SIG-M5 treated with dmso at 0.1 percent for 504 hours (cell line): ENCODE data around the gene MAML2.

Experiments used
- DNase-seq: peaks from one replicate; lab custom pipeline; 2025; ENCODE audit not compliant: unreplicated experiment; lab: John Stamatoyannopoulos, UW

Gene MAML2

DNA sequence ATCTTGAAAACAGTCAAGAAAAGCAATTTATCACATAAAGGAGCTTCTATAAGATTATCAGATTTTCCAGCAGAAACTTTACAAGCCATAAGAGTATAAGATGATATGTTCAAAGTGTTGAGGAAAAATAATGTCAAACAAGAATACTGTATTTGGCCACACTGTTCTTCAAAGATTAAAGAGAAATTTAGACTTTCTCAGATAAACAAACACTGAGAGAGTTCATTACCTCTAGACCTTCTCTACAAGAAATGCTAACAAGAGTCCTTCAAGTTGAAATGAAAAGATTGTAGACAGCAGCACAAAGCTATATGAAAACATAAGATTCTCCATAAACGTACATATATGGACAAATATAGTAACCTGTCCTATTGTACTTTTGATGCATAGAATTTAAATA lies 411.1 kb downstream of the MAML2 start:
- DNase-seq, result no peak

DNA sequence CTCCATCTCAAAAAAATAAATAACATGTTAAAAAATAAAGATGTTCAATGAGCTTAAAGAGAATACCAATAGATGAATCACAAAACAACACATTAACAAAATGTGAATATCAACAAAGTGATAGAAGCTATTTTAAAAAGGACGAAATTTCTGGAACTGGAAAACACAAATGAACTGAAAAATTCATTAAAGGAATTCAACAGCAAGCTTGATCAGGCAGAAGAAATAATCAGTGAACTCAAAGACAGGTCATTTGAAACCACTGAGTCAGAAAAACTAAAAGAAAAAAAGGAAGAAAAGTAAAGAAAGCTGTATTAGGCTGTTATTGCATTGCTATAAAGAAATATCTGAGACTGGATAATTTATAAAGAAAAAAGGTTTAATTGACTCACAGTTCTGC lies 412.0 kb downstream of the MAML2 start:
- DNase-seq, result no peak

DNA sequence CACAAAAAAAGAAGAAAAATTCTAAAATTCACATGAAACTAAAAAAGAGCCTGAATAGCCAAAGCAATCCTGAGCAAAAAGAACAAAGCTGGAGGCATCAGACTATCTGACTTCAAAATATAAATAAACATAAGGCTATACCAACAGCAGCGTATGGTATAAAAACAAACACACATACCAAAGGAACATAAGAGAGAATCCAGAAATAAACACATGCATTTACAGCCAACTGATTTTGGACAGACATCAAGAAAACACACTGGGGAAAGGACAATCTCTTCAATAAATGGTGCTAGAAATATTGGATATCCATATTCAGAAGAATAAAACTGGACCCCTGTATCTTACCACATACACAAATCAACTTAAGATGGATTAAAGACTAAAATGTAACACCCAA lies 416.3 kb downstream of the MAML2 start:
- no peak for DNase-seq
